ENCODE results near the gene NOL7.
A peak's percentile ranks its signal among the peaks of the same experiment; 100 is the strongest.

NOL7 gene

DNA sequence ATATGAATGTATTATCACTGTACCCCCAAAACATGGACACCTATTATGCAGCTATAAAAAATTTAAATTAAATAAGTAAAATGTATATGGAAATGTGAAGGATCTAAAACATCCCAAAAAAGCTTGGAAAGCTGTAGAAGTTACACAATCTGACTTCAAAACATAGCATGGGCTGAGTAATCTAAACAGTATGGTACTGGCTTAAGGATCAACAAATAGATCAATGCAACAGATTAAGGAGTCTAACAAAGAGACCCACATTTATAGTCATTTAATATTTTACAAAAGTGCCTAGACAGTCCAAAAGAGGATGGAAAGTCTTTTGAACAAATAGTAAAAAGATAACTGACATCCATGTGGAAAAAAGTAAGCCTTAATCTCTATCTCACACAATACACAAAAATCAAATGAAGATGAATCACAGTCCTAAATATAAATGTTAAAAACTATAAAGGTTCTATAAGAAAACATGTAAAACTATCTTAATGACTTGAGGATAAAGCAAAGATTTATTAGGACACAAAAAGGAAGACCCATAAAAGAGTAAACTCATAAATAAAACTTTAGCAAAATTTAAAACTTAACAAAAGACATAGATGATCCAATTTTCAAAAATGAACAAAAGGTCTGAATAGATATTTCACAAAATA lies 49.7 kb downstream of the NOL7 start:
- no peak for DNase-seq (ENCODE audit: low read depth)
- TF ChIP-seq CTCF (IDR thresholded peaks at IDR 0.05; ENCODE audit: low read depth, low read length) (no peak), MYC (IDR thresholded peaks at IDR 0.05; ENCODE audit: low read depth, low read length) (no peak), POLR2A (IDR thresholded peaks at IDR 0.05; ENCODE audit: extremely low read depth, insufficient read length) (no peak)
- TF ChIP-seq, protein P1, sequence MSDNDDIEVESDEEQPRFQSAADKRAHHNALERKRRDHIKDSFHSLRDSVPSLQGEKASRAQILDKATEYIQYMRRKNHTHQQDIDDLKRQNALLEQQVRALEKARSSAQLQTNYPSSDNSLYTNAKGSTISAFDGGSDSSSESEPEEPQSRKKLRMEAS (IDR thresholded peaks at IDR 0.05; ENCODE audit: low read depth, low read length) = no peak
- H3K4me3 ChIP-seq (ENCODE audit: low read depth, low read length) = no peak overlapping the region

GRCh38 chr6:13666194-13667105 lies 51.3 kb downstream of the NOL7 start:
- DNase-seq (ENCODE audit: low read depth) = no peak
- TF ChIP-seq CTCF (IDR thresholded peaks at IDR 0.05; ENCODE audit: low read depth, low read length) (no peak), MYC (IDR thresholded peaks at IDR 0.05; ENCODE audit: low read depth, low read length) (no peak), POLR2A (IDR thresholded peaks at IDR 0.05; ENCODE audit: extremely low read depth, insufficient read length) (no peak)
- TF ChIP-seq, protein P1 (IDR thresholded peaks at IDR 0.05; ENCODE audit: low read depth, low read length) = no peak
- no peak overlapping the region for H3K4me3 ChIP-seq (ENCODE audit: low read depth, low read length)

- H3K4me3 ChIP-seq (ENCODE audit: low read depth, low read length) = no peak overlapping the region
- TF ChIP-seq POLR2A (IDR thresholded peaks at IDR 0.05; ENCODE audit: extremely low read depth, insufficient read length) (no peak), CTCF (IDR thresholded peaks at IDR 0.05; ENCODE audit: low read depth, low read length) (no peak), MYC (IDR thresholded peaks at IDR 0.05; ENCODE audit: low read depth, low read length) (0 out of 2 replicates have a peak, but pooled peaks have one; percentile 8)
- TF ChIP-seq, protein P1 (IDR thresholded peaks at IDR 0.05; ENCODE audit: low read depth, low read length) = no peak
- peak; percentile 32 for DNase-seq (ENCODE audit: low read depth)
These were observed 52.5 kb downstream of the NOL7 start for GRCh38 chr6:13667655-13668054.

DNA sequence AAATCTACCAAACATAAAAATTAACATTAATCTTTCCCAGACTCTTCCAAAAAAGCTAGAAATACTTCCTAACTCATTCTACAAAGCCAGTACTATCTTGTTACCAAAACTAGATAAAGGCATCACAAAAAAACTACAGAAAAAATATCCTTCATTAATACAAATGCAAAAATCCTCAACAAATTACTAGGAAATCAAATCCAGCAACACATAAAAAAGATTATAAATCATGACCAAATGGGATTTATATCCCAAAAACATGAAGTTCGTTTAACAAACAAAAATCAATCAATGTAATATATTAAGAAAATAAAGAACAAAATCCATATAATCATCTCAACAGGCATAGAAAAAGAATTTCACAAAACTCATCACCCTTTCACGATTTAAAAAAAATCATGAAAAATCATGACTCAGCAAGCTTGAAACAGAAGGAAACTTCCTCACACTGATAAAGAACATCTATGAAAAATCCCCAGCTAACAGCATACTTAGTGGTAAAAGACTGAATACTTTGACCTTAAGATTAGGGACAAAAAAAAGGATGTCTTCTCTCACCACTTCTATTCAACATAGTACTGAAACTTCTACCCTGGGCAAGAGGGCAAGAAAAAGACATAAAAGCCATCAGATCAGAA lies 53.3 kb downstream of the NOL7 start:
- no peak for TF ChIP-seq CTCF (IDR thresholded peaks at IDR 0.05; ENCODE audit: low read depth, low read length)
- TF ChIP-seq, protein P1 (IDR thresholded peaks at IDR 0.05; ENCODE audit: low read depth, low read length) = no peak
- TF ChIP-seq MYC (IDR thresholded peaks at IDR 0.05; ENCODE audit: low read depth, low read length) = no peak
- TF ChIP-seq POLR2A (IDR thresholded peaks at IDR 0.05; ENCODE audit: extremely low read depth, insufficient read length) = no peak
- peak; percentile 30 for DNase-seq (ENCODE audit: low read depth)
- H3K4me3 ChIP-seq (ENCODE audit: low read depth, low read length) = no peak overlapping the region

DNA sequence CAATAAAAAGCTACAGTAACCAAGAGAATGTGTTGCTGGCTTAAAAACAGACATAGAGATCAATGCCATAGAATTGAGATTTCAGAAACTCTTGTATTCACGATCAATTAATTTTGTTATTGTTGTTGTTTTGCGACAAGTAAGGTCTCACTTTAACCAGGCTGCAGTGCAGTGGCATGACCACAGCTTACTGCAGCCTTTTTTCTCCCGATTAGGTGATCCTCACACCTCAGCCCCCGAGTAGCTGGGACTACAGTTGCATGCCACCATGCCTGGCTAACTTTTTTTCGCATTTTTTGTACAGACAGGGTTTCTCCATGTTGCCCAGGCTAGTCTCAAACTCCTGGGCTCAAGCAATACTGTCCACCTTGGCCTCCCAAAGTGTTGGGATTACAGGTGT lies 54.3 kb downstream of the NOL7 start:
- H3K4me3 ChIP-seq (ENCODE audit: low read depth, low read length) = no peak overlapping the region
- DNase-seq (ENCODE audit: low read depth) = no peak
- TF ChIP-seq POLR2A (IDR thresholded peaks at IDR 0.05; ENCODE audit: extremely low read depth, insufficient read length) (no peak), MYC (IDR thresholded peaks at IDR 0.05; ENCODE audit: low read depth, low read length) (no peak), CTCF (IDR thresholded peaks at IDR 0.05; ENCODE audit: low read depth, low read length) (no peak)
- TF ChIP-seq, protein P1 (IDR thresholded peaks at IDR 0.05; ENCODE audit: low read depth, low read length) = no peak
